ENCODE data around the gene NAA35. TPM values are rescaled to one million over a fixed set of nuclear protein-coding genes. Genes with fewer than 3 reads are reported as not detected.

Gene NAA35
- total RNA-seq, 1 experiment from 2014 or later: 21.3 TPM

DNA sequence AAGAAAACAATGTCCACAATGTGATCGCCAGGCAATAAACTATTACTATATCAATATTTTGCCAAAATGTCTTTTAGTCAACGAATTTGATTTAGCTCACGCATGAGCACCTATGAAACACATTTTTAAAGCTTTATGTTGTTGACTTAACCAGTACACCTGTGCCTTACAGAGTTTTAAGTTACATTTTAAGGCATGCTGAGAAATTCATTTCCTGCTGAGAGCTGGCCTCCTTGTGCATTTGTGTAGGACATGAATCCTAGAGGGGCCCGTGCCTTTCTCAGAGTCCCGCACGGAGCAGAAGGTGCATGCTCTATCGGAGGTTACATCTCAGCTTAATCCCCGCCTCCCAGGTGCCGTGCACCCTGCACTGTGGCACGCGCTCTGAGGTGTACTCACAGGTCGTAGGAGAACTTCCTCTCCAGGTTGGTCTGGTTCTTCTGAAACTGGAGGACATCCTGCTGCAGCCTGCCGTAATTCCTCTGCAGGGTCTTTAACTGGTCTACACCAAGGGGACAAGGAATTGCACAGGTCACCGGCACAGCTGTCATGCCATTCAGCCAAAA lies 105.2 kb downstream of the NAA35 start:
- POLR2A ChIA-PET: no interaction called here
- TF ChIP-seq, protein P1, sequence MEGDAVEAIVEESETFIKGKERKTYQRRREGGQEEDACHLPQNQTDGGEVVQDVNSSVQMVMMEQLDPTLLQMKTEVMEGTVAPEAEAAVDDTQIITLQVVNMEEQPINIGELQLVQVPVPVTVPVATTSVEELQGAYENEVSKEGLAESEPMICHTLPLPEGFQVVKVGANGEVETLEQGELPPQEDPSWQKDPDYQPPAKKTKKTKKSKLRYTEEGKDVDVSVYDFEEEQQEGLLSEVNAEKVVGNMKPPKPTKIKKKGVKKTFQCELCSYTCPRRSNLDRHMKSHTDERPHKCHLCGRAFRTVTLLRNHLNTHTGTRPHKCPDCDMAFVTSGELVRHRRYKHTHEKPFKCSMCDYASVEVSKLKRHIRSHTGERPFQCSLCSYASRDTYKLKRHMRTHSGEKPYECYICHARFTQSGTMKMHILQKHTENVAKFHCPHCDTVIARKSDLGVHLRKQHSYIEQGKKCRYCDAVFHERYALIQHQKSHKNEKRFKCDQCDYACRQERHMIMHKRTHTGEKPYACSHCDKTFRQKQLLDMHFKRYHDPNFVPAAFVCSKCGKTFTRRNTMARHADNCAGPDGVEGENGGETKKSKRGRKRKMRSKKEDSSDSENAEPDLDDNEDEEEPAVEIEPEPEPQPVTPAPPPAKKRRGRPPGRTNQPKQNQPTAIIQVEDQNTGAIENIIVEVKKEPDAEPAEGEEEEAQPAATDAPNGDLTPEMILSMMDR (IDR thresholded peaks at IDR 0.05): no peak
- TF ChIP-seq, protein P2, sequence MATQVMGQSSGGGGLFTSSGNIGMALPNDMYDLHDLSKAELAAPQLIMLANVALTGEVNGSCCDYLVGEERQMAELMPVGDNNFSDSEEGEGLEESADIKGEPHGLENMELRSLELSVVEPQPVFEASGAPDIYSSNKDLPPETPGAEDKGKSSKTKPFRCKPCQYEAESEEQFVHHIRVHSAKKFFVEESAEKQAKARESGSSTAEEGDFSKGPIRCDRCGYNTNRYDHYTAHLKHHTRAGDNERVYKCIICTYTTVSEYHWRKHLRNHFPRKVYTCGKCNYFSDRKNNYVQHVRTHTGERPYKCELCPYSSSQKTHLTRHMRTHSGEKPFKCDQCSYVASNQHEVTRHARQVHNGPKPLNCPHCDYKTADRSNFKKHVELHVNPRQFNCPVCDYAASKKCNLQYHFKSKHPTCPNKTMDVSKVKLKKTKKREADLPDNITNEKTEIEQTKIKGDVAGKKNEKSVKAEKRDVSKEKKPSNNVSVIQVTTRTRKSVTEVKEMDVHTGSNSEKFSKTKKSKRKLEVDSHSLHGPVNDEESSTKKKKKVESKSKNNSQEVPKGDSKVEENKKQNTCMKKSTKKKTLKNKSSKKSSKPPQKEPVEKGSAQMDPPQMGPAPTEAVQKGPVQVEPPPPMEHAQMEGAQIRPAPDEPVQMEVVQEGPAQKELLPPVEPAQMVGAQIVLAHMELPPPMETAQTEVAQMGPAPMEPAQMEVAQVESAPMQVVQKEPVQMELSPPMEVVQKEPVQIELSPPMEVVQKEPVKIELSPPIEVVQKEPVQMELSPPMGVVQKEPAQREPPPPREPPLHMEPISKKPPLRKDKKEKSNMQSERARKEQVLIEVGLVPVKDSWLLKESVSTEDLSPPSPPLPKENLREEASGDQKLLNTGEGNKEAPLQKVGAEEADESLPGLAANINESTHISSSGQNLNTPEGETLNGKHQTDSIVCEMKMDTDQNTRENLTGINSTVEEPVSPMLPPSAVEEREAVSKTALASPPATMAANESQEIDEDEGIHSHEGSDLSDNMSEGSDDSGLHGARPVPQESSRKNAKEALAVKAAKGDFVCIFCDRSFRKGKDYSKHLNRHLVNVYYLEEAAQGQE (IDR thresholded peaks at IDR 0.05; ENCODE audit: insufficient read depth in 1 of 2, low read depth in 2 of 2, low read length in 1 of 2): no peak
- TF ChIP-seq POLR2AphosphoS5 (IDR thresholded peaks at IDR 0.05; ENCODE audit: low read depth, low read length): no peak
- no peak for TF ChIP-seq SIN3A (IDR thresholded peaks at IDR 0.05; ENCODE audit: borderline replicate concordance, insufficient read depth, low read depth, low read length)
- no peak for TF ChIP-seq TCF7L2 (IDR thresholded peaks at IDR 0.05; ENCODE audit: low read depth, low read length)
- H3K27ac ChIP-seq (ENCODE audit: low read length): no peak overlapping the region
- CTCF ChIA-PET: no interaction called here
- H3K4me1 ChIP-seq (ENCODE audit: control insufficient read depth, insufficient read depth, low read length): no peaks in the 10 kb centered on the region
- no peak for ATAC-seq
- H3K4me3 ChIP-seq (ENCODE audit: low read depth in 2 of 2, low read length in 2 of 2): no peak overlapping the region
- in situ Hi-C loops (cut with HindIII; ENCODE audit: low pct_unique_long_range_greater_than_20kb, low sequenced_read_pairs): no loop called here
- no TSS peak for BruUV-seq (replicated peaks)
- H3K27me3 ChIP-seq (ENCODE audit: control insufficient read depth, insufficient read depth, low read length): no peaks in the 10 kb centered on the region
- H3K9me3 ChIP-seq (ENCODE audit: control insufficient read depth, insufficient read depth, low read depth, low read length): no peaks in the 10 kb centered on the region
- intact Hi-C loops (cut with micrococcal nuclease; ENCODE audit: unreplicated experiment): no loop called here
- H3K36me3 ChIP-seq (ENCODE audit: control insufficient read depth, insufficient read depth, low read length): no peaks in the 10 kb centered on the region
- DNase-seq (ENCODE audit: low read depth, low spot score): no peak

DNA sequence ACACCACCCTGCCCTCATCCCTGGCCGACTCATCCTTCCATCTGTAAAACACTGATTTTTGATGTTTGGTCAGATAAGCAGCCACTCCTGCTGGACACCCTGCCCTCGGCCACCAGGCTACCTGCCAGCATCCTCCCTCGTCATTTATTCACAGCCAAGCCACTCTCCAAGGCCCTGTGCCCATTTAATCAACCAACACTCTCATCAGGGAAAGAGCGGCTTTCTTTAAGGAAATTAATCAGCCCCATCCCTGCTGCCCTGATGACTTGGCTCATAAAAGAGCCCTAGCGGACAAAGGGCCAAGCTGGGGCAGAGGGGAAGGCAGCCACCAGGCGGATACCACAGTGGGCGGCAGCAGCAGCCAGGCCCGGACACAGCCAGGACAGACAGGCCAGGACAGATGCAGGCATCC lies 106.0 kb downstream of the NAA35 start:
- Histone ChIP-seq H3K4me1 (ENCODE audit: control insufficient read depth, insufficient read depth, low read length) (no peaks in the 10 kb centered on the region), H3K9me3 (ENCODE audit: control insufficient read depth, insufficient read depth, low read depth, low read length) (no peaks in the 10 kb centered on the region), H3K27me3 (ENCODE audit: control insufficient read depth, insufficient read depth, low read length) (no peaks in the 10 kb centered on the region), H3K36me3 (ENCODE audit: control insufficient read depth, insufficient read depth, low read length) (no peaks in the 10 kb centered on the region), H3K27ac (ENCODE audit: low read length) (no peak overlapping the region), H3K4me3 (ENCODE audit: low read depth in 2 of 2, low read length in 2 of 2) (no peak overlapping the region)
- ChIA-PET POLR2A (no interaction called here), CTCF (no interaction called here)
- in situ Hi-C loops (cut with HindIII; ENCODE audit: low pct_unique_long_range_greater_than_20kb, low sequenced_read_pairs) (no loop called here), intact Hi-C loops (cut with micrococcal nuclease; ENCODE audit: unreplicated experiment) (no loop called here)
- TF ChIP-seq, protein P2 (IDR thresholded peaks at IDR 0.05; ENCODE audit: insufficient read depth in 1 of 2, low read depth in 2 of 2, low read length in 1 of 2): no peak
- no peak for TF ChIP-seq TCF7L2 (IDR thresholded peaks at IDR 0.05; ENCODE audit: low read depth, low read length)
- no peak for TF ChIP-seq POLR2AphosphoS5 (IDR thresholded peaks at IDR 0.05; ENCODE audit: low read depth, low read length)
- TF ChIP-seq SIN3A (IDR thresholded peaks at IDR 0.05; ENCODE audit: borderline replicate concordance, insufficient read depth, low read depth, low read length): no peak
- TF ChIP-seq, protein P1 (IDR thresholded peaks at IDR 0.05): no peak
- no peak for DNase-seq (ENCODE audit: low read depth, low spot score)
- no peak for ATAC-seq
- no TSS peak for BruUV-seq (replicated peaks)

Measured in Panc1 (cell line).